Endodermal cell (in vitro differentiated cells): ENCODE results near the gene PLAU. TPM values are rescaled to one million over a fixed set of nuclear protein-coding genes. Genes with fewer than 3 reads are reported as not detected.
"Not testable (repeated sequence)": the region's sequence is repeated elsewhere in the genome, so short reads cannot be mapped to it uniquely, and the experiment has no call there.

ENCODE experiments used
- DNase-seq: peaks from one replicate; pipeline ENCODE4 v3.0.0-alpha.2; 2017
- H3K27ac ChIP-seq: 2 replicates; pipeline ENCODE4 v1.5.1; 2013; ENCODE audit warnings: mild to moderate bottlenecking, low read depth, low read length, moderate library complexity
- H3K27me3 ChIP-seq: 2 replicates; pipeline ENCODE4 v1.6.1; 2013; ENCODE audit warnings: mild to moderate bottlenecking, low read length, moderate library complexity; ENCODE audit not compliant: insufficient read depth, control insufficient read depth, poor library complexity, severe bottlenecking
- H3K36me3 ChIP-seq: 2 replicates; pipeline ENCODE4 v1.7.0; 2013; ENCODE audit warnings: mild to moderate bottlenecking, low read length, moderate library complexity; ENCODE audit not compliant: control insufficient read depth, insufficient read depth
- H3K4me1 ChIP-seq: one replicate; pipeline ENCODE4 v1.7.0; 2013; ENCODE audit warnings: low read length; ENCODE audit not compliant: control insufficient read depth, insufficient read depth
- H3K4me3 ChIP-seq: 2 replicates; pipeline ENCODE4 v1.5.1; 2013; ENCODE audit warnings: mild to moderate bottlenecking, low read length, moderate library complexity
- H3K9ac ChIP-seq: 2 replicates; pipeline ENCODE4 v1.6.1; 2013; ENCODE audit warnings: mild to moderate bottlenecking, low read length, moderate library complexity; ENCODE audit not compliant: poor library complexity, severe bottlenecking; ENCODE audit errors: extremely low read depth
- H3K9me3 ChIP-seq: 2 replicates; pipeline ENCODE4 v1.6.1; 2013; ENCODE audit warnings: mild to moderate bottlenecking, low read length, moderate library complexity; ENCODE audit not compliant: control insufficient read depth
- H3K27ac Mint-ChIP-seq: 2 replicates; pipeline ENCODE4 v1.8.0; 2020; ENCODE audit warnings: mixed read lengths
- H3K27me3 Mint-ChIP-seq: 2 replicates; pipeline ENCODE4 v1.8.0; 2021; ENCODE audit warnings: mild to moderate bottlenecking, mixed read lengths; ENCODE audit not compliant: insufficient read depth
- H3K36me3 Mint-ChIP-seq: 2 replicates; pipeline ENCODE4 v1.8.0; 2020; ENCODE audit warnings: low read depth, mixed read lengths
- H3K4me1 Mint-ChIP-seq: 2 replicates; pipeline ENCODE4 v1.8.0; 2020; ENCODE audit warnings: mixed read lengths
- H3K4me3 Mint-ChIP-seq: 2 replicates; pipeline ENCODE4 v1.8.0; 2020; ENCODE audit warnings: mild to moderate bottlenecking, moderate library complexity, mixed read lengths
- H3K9me3 Mint-ChIP-seq: 2 replicates; pipeline ENCODE4 v1.8.0; 2020; ENCODE audit warnings: mild to moderate bottlenecking, mixed read lengths
- CTCF ChIP-seq: fragments of 200-600 bp; sonication (generic); conservative IDR thresholded peaks from 2 replicates; pipeline ENCODE4 v1.5.0; 2021; ENCODE audit warnings: antibody characterized with exemption, mild to moderate bottlenecking
- WGBS, 2 experiments: methylation state at CpG; one replicate each; pipeline versions ENCODE4 v1.1.5 to v1.1.7; 2013; ENCODE audit warnings: missing lambda C conversion rate in 2 of 2, mixed read lengths in 1 of 2; ENCODE audit not compliant: insufficient coverage in 1 of 2, insufficient read length in 1 of 2; 5-methylcytosine and 5-hydroxymethylcytosine counted together
- total RNA-seq, 2 donors: library from RNA; stranded (reverse); fragmentation: NEBNext Ultra II Directional in 1 of 2; extraction: Animal tissue kit (Norgen Biotek cat#: 25700) in 1 of 2; gene quantifications; 2 replicates in 1 of 2; 3 replicates in 1 of 2; pipeline ENCODE4 v1.2.1, GENCODE V29; 2021

Gene PLAU
- total RNA-seq, 2 donors from 2014 or later, result 2.7 to 3.3 TPM

DNA sequence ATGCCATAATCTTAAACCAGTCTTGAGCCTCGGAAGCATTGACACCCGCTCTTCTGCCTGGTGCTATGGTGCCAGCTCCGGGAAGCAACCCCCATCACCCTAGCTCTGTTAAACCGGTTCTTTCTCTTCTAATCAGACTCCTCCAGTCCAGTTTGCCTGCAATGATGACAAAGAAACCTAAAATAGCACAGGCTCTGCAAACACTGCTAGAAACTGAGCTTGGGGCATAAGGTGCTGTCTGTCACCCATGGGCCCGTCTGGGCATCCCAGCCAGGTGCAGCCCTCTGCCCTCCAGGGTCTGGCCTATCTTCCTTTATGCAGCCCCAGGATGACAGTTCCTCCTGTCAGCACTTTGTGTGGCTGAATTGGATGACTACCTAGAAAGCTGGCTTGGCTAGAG lies 22.4 kb upstream of the PLAU start:
- no peak for DNase-seq
- H3K9ac ChIP-seq, result no peak overlapping the region
- Mint-ChIP-seq H3K4me3 (no peak overlapping the region), H3K27me3 (peaks cover 5% of the 10 kb centered on the region), H3K36me3 (no peaks in the 10 kb centered on the region), H3K9me3 (no peaks in the 10 kb centered on the region), H3K4me1 (peaks cover 12% of the 10 kb centered on the region), H3K27ac (no peak overlapping the region)
- H3K4me1 ChIP-seq, result peaks cover 12% of the 10 kb centered on the region
- WGBS, 2 experiments, result 89 to 96% methylated on average over 5 of the region's 5 CpGs
- H3K9me3 ChIP-seq, result no peaks in the 10 kb centered on the region
- no peaks in the 10 kb centered on the region for H3K36me3 ChIP-seq
- H3K27ac ChIP-seq, result no peak overlapping the region
- TF ChIP-seq CTCF, result no peak
- no peaks in the 10 kb centered on the region for H3K27me3 ChIP-seq
- no peak overlapping the region for H3K4me3 ChIP-seq

DNA sequence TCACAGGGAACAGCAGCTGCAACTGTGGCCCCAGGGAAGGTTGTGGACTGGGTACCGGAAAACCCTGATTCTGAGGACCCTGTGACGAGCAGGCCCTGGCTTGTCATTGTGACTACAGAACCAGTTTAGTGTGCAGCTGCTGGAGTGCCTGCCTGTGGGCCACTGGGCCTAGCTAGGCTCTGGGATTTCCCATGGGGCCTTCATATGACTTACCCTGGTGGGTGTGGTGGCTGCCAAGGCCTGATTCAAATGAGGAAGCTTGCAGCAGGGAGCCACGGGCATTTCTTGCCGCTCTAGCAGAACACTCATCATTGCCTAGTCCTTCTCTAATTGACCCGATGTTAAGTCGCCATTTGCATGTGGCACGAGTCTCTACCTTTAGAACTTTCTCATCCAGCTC lies 21.9 kb upstream of the PLAU start:
- DNase-seq, result peak; percentile 66
- no peaks in the 10 kb centered on the region for H3K36me3 ChIP-seq
- H3K4me3 Mint-ChIP-seq, result no peak overlapping the region
- H3K4me3 ChIP-seq, result no peak overlapping the region
- H3K27ac ChIP-seq, result no peak overlapping the region
- H3K27me3 Mint-ChIP-seq, result peaks cover 5% of the 10 kb centered on the region
- WGBS, 2 experiments, result 71 to 76% methylated on average over 7 of the region's 7 CpGs
- no peak for TF ChIP-seq CTCF
- H3K9me3 Mint-ChIP-seq, result no peaks in the 10 kb centered on the region
- peaks cover 12% of the 10 kb centered on the region for H3K4me1 Mint-ChIP-seq
- peaks cover 12% of the 10 kb centered on the region for H3K4me1 ChIP-seq
- H3K27ac Mint-ChIP-seq, result no peak overlapping the region
- H3K27me3 ChIP-seq, result no peaks in the 10 kb centered on the region
- no peak overlapping the region for H3K9ac ChIP-seq
- H3K9me3 ChIP-seq, result no peaks in the 10 kb centered on the region
- no peaks in the 10 kb centered on the region for H3K36me3 Mint-ChIP-seq

- WGBS, 2 experiments, result 92% methylated on average over 3 of the region's 3 CpGs; no CpG with 5 or more reads in 1 of the 2 experiments
Observed at GRCh38 chr10:73889416-73889815, 21.5 kb upstream of the PLAU start.

GRCh38 chr10:73890261-73890660 lies 20.7 kb upstream of the PLAU start:
- no peaks in the 10 kb centered on the region for H3K36me3 ChIP-seq
- H3K4me1 ChIP-seq, result peaks cover 12% of the 10 kb centered on the region
- no peaks in the 10 kb centered on the region for H3K36me3 Mint-ChIP-seq
- no peak overlapping the region for H3K27ac Mint-ChIP-seq
- H3K9me3 ChIP-seq, result no peaks in the 10 kb centered on the region
- 93 to 100% methylated on average over 1 to 5 of the region's 5 CpGs for WGBS, 2 experiments
- H3K27me3 ChIP-seq, result no peaks in the 10 kb centered on the region
- no peak overlapping the region for H3K4me3 Mint-ChIP-seq
- H3K9ac ChIP-seq, result no peak overlapping the region
- TF ChIP-seq CTCF, result no peak
- H3K27ac ChIP-seq, result no peak overlapping the region
- no peak for DNase-seq
- peaks cover 5% of the 10 kb centered on the region for H3K27me3 Mint-ChIP-seq
- H3K4me3 ChIP-seq, result no peak overlapping the region
- H3K9me3 Mint-ChIP-seq, result no peaks in the 10 kb centered on the region
- H3K4me1 Mint-ChIP-seq, result peaks cover 12% of the 10 kb centered on the region

More at GRCh38 chr10:73889416-73889815, 21.5 kb upstream of the PLAU start:
- peaks cover 12% of the 10 kb centered on the region for H3K4me1 ChIP-seq
- not testable (repeated sequence) for H3K9me3 ChIP-seq, H3K27me3 Mint-ChIP-seq, DNase-seq, H3K36me3 ChIP-seq, H3K4me3 ChIP-seq, H3K36me3 Mint-ChIP-seq, H3K4me3 Mint-ChIP-seq, H3K9ac ChIP-seq, H3K27ac Mint-ChIP-seq, H3K27me3 ChIP-seq, H3K9me3 Mint-ChIP-seq, H3K27ac ChIP-seq
- H3K4me1 Mint-ChIP-seq, result peaks cover 12% of the 10 kb centered on the region

DNA sequence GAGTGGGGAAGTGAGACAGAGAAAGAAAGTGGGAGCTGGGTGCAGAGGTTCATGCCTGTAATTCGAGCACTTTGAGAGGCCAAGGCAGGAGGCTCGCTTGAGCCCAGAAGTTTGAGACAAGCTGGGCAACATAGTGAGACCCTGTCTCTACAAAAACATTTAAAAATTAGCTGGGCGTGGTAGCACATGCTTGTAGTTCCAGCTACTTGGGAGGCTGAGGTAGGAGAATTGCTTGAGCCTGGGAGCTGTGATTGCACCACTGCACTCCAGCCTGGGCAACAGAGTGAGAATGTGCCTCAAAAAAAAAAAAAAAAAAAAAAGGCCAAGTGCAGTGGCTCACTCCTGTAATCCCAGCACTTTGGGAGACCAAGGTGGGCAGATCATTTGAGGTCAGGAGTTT lies 20.1 kb upstream of the PLAU start:
- H3K4me1 Mint-ChIP-seq, result peaks cover 12% of the 10 kb centered on the region

More for the DNA sequence above, 20.1 kb upstream of the PLAU start:
- WGBS, 2 experiments, result 61 to 100% methylated on average over 1 to 3 of the region's 3 CpGs
- H3K9me3 ChIP-seq, H3K27me3 Mint-ChIP-seq, DNase-seq, H3K9me3 Mint-ChIP-seq, H3K36me3 ChIP-seq, H3K9ac ChIP-seq, H3K4me3 ChIP-seq, H3K27ac Mint-ChIP-seq, H3K4me3 Mint-ChIP-seq, H3K27ac ChIP-seq, H3K36me3 Mint-ChIP-seq, H3K27me3 ChIP-seq: not testable (repeated sequence)
- peaks cover 12% of the 10 kb centered on the region for H3K4me1 ChIP-seq
